Transverse colon (tissue), 4 donors: ENCODE results near the gene PCGF2.

Experiments
- CTCF ChIP-seq, 5 experiments: fragments of 200-600 bp in 3 of 5; fragments of 450-650 bp in 2 of 5; sonication (generic) in 3 of 5; IDR thresholded peaks; 1 replicate in 2 of 5; 2 replicates in 3 of 5; pipeline ENCODE4 v1.5.1; 2016 to 2017; ENCODE audit warnings: antibody characterized with exemption in 5 of 5, inconsistent platforms in 3 of 5, mild to moderate bottlenecking in 2 of 5, moderate library complexity in 1 of 5
- POLR2A ChIP-seq: fragments of 450-650 bp; IDR thresholded peaks from one replicate; pipeline ENCODE4 v1.6.1; 2016; ENCODE audit warnings: antibody characterized with exemption, mild to moderate bottlenecking, moderate library complexity
- POLR2AphosphoS5 ChIP-seq, 3 donors: sonication (generic); formaldehyde crosslinking; IDR thresholded peaks; one replicate each; pipeline ENCODE4 v1.6.1; 2016; ENCODE audit warnings: antibody characterized with exemption in 3 of 3

GRCh38 chr17:38739305-38739704 is 8.8 kb downstream of the PCGF2 start:
- no peak for TF ChIP-seq POLR2A
- TF ChIP-seq CTCF (IDR thresholded peaks at IDR 0.05) = no peak
- no peak for TF ChIP-seq POLR2AphosphoS5 (IDR thresholded peaks at IDR 0.05)
